Measurements from ENCODE around the gene TMIE.

TMIE gene

GRCh38 chr3:46679681-46680080 is 21.5 kb upstream of the TMIE start:
- no peaks in the 10 kb centered on the region for H3K36me3 ChIP-seq (ENCODE audit: control insufficient read depth, low read depth, low read length)
- no peaks in the 10 kb centered on the region for H3K9me3 ChIP-seq (ENCODE audit: control insufficient read depth, low read depth, low read length)
- no peaks in the 10 kb centered on the region for H3K4me1 ChIP-seq (ENCODE audit: control insufficient read depth, low read depth, low read length)
- H3K9ac ChIP-seq (ENCODE audit: low read length), result no peak overlapping the region
- no peak overlapping the region for H3K4me3 ChIP-seq (ENCODE audit: low read length)
- H3K27me3 ChIP-seq (ENCODE audit: control insufficient read depth, insufficient read depth, low read length), result no peaks in the 10 kb centered on the region
- no peak overlapping the region for H3K27ac ChIP-seq (ENCODE audit: low read length)

GRCh38 chr3:46680298-46680826 is 20.8 kb upstream of the TMIE start:
- no peaks in the 10 kb centered on the region for H3K36me3 ChIP-seq (ENCODE audit: control insufficient read depth, low read depth, low read length)

GRCh38 chr3:46681387-46681786 is 19.8 kb upstream of the TMIE start:
- Histone ChIP-seq H3K4me3 (ENCODE audit: low read length) (no peak overlapping the region), H3K27me3 (ENCODE audit: control insufficient read depth, insufficient read depth, low read length) (no peaks in the 10 kb centered on the region), H3K27ac (ENCODE audit: low read length) (no peak overlapping the region), H3K4me1 (ENCODE audit: control insufficient read depth, low read depth, low read length) (no peaks in the 10 kb centered on the region), H3K36me3 (ENCODE audit: control insufficient read depth, low read depth, low read length) (no peaks in the 10 kb centered on the region), H3K9me3 (ENCODE audit: control insufficient read depth, low read depth, low read length) (no peaks in the 10 kb centered on the region), H3K9ac (ENCODE audit: low read length) (no peak overlapping the region)

More at GRCh38 chr3:46680298-46680826, 20.8 kb upstream of the TMIE start:
- Histone ChIP-seq H3K9me3 (ENCODE audit: control insufficient read depth, low read depth, low read length) (no peaks in the 10 kb centered on the region), H3K27ac (ENCODE audit: low read length) (no peak overlapping the region), H3K9ac (ENCODE audit: low read length) (no peak overlapping the region), H3K4me1 (ENCODE audit: control insufficient read depth, low read depth, low read length) (no peaks in the 10 kb centered on the region), H3K4me3 (ENCODE audit: low read length) (no peak overlapping the region), H3K27me3 (ENCODE audit: control insufficient read depth, insufficient read depth, low read length) (no peaks in the 10 kb centered on the region)

- no peak overlapping the region for H3K27ac ChIP-seq (ENCODE audit: low read length)
- H3K36me3 ChIP-seq (ENCODE audit: control insufficient read depth, low read depth, low read length), result no peaks in the 10 kb centered on the region
- no peak overlapping the region for H3K9ac ChIP-seq (ENCODE audit: low read length)
- no peaks in the 10 kb centered on the region for H3K27me3 ChIP-seq (ENCODE audit: control insufficient read depth, insufficient read depth, low read length)
- no peak overlapping the region for H3K4me3 ChIP-seq (ENCODE audit: low read length)
- no peaks in the 10 kb centered on the region for H3K4me1 ChIP-seq (ENCODE audit: control insufficient read depth, low read depth, low read length)
- H3K9me3 ChIP-seq (ENCODE audit: control insufficient read depth, low read depth, low read length), result no peaks in the 10 kb centered on the region
Observed at GRCh38 chr3:46681856-46682540, 19.2 kb upstream of the TMIE start.

GRCh38 chr3:46682974-46683373 is 18.2 kb upstream of the TMIE start:
- no peak overlapping the region for H3K4me3 ChIP-seq (ENCODE audit: low read length)
- H3K4me1 ChIP-seq (ENCODE audit: control insufficient read depth, low read depth, low read length), result no peaks in the 10 kb centered on the region
- no peak overlapping the region for H3K27ac ChIP-seq (ENCODE audit: low read length)
- H3K27me3 ChIP-seq (ENCODE audit: control insufficient read depth, insufficient read depth, low read length), result no peaks in the 10 kb centered on the region
- H3K9ac ChIP-seq (ENCODE audit: low read length), result no peak overlapping the region
- H3K9me3 ChIP-seq (ENCODE audit: control insufficient read depth, low read depth, low read length), result no peaks in the 10 kb centered on the region
- no peaks in the 10 kb centered on the region for H3K36me3 ChIP-seq (ENCODE audit: control insufficient read depth, low read depth, low read length)

GRCh38 chr3:46684891-46685290 is 16.3 kb upstream of the TMIE start:
- H3K36me3 ChIP-seq (ENCODE audit: control insufficient read depth, low read depth, low read length), result no peaks in the 10 kb centered on the region
- H3K9ac ChIP-seq (ENCODE audit: low read length), result no peak overlapping the region
- no peaks in the 10 kb centered on the region for H3K4me1 ChIP-seq (ENCODE audit: control insufficient read depth, low read depth, low read length)
- H3K27me3 ChIP-seq (ENCODE audit: control insufficient read depth, insufficient read depth, low read length), result no peaks in the 10 kb centered on the region
- no peak overlapping the region for H3K27ac ChIP-seq (ENCODE audit: low read length)
- no peaks in the 10 kb centered on the region for H3K9me3 ChIP-seq (ENCODE audit: control insufficient read depth, low read depth, low read length)
- H3K4me3 ChIP-seq (ENCODE audit: low read length), result no peak overlapping the region

GRCh38 chr3:46685446-46685845 is 15.7 kb upstream of the TMIE start:
- no peak overlapping the region for H3K27ac ChIP-seq (ENCODE audit: low read length)
- no peak overlapping the region for H3K9ac ChIP-seq (ENCODE audit: low read length)
- H3K9me3 ChIP-seq (ENCODE audit: control insufficient read depth, low read depth, low read length), result no peaks in the 10 kb centered on the region
- no peaks in the 10 kb centered on the region for H3K36me3 ChIP-seq (ENCODE audit: control insufficient read depth, low read depth, low read length)
- H3K4me3 ChIP-seq (ENCODE audit: low read length), result no peak overlapping the region
- H3K27me3 ChIP-seq (ENCODE audit: control insufficient read depth, insufficient read depth, low read length), result no peaks in the 10 kb centered on the region
- no peaks in the 10 kb centered on the region for H3K4me1 ChIP-seq (ENCODE audit: control insufficient read depth, low read depth, low read length)

GRCh38 chr3:46690798-46691197 is 10.4 kb upstream of the TMIE start:
- no peaks in the 10 kb centered on the region for H3K36me3 ChIP-seq (ENCODE audit: control insufficient read depth, low read depth, low read length)

GRCh38 chr3:46692566-46692990 is 8.6 kb upstream of the TMIE start:
- Histone ChIP-seq H3K27me3 (ENCODE audit: control insufficient read depth, insufficient read depth, low read length) (peaks cover 21% of the 10 kb centered on the region), H3K9me3 (ENCODE audit: control insufficient read depth, low read depth, low read length) (no peaks in the 10 kb centered on the region), H3K9ac (ENCODE audit: low read length) (no peak overlapping the region), H3K27ac (ENCODE audit: low read length) (no peak overlapping the region), H3K36me3 (ENCODE audit: control insufficient read depth, low read depth, low read length) (no peaks in the 10 kb centered on the region), H3K4me3 (ENCODE audit: low read length) (peak overlapping the region; percentile 55), H3K4me1 (ENCODE audit: control insufficient read depth, low read depth, low read length) (peaks cover 9% of the 10 kb centered on the region)

More at GRCh38 chr3:46690798-46691197, 10.4 kb upstream of the TMIE start:
- Histone ChIP-seq H3K4me3 (ENCODE audit: low read length) (no peak overlapping the region), H3K9me3 (ENCODE audit: control insufficient read depth, low read depth, low read length) (no peaks in the 10 kb centered on the region), H3K27ac (ENCODE audit: low read length) (no peak overlapping the region), H3K27me3 (ENCODE audit: control insufficient read depth, insufficient read depth, low read length) (peaks cover 21% of the 10 kb centered on the region), H3K4me1 (ENCODE audit: control insufficient read depth, low read depth, low read length) (peaks cover 9% of the 10 kb centered on the region), H3K9ac (ENCODE audit: low read length) (no peak overlapping the region)

- Histone ChIP-seq H3K9ac (ENCODE audit: low read length) (no peak within 1 kb of the TSS), H3K27ac (ENCODE audit: low read length) (no peak within 1 kb of the TSS), H3K4me1 (ENCODE audit: control insufficient read depth, low read depth, low read length) (peaks cover 9% of the 10 kb centered on the region), H3K4me3 (ENCODE audit: low read length) (peak within 1 kb of the TSS; percentile 55), H3K27me3 (ENCODE audit: control insufficient read depth, insufficient read depth, low read length) (peaks cover 21% of the 10 kb centered on the region), H3K36me3 (ENCODE audit: control insufficient read depth, low read depth, low read length) (no peaks in the 10 kb centered on the region), H3K9me3 (ENCODE audit: control insufficient read depth, low read depth, low read length) (no peaks in the 10 kb centered on the region)
Observed at GRCh38 chr3:46693038-46693891, 7.9 kb upstream of the TMIE start, which contains the start of gene ALS2CL. Gene ALS2CL, minus strand, starts transcription at chr3:46693679. Its CDS starts 4,239 bp downstream, at chr3:46689440.

- Histone ChIP-seq H3K27me3 (ENCODE audit: control insufficient read depth, insufficient read depth, low read length) (peaks cover 21% of the 10 kb centered on the region), H3K4me1 (ENCODE audit: control insufficient read depth, low read depth, low read length) (peaks cover 9% of the 10 kb centered on the region), H3K4me3 (ENCODE audit: low read length) (no peak overlapping the region), H3K36me3 (ENCODE audit: control insufficient read depth, low read depth, low read length) (no peaks in the 10 kb centered on the region), H3K9me3 (ENCODE audit: control insufficient read depth, low read depth, low read length) (no peaks in the 10 kb centered on the region), H3K9ac (ENCODE audit: low read length) (no peak overlapping the region), H3K27ac (ENCODE audit: low read length) (no peak overlapping the region)
Observed at GRCh38 chr3:46693892-46694226, 7.3 kb upstream of the TMIE start.
